Vagina (tissue), 2 donors: ENCODE results near the gene EFCAB6.

Source experiments
- CTCF ChIP-seq, 3 experiments: fragments of 450-650 bp in 2 of 3; fragments of 200-600 bp in 1 of 3; sonication (generic) in 1 of 3; IDR thresholded peaks; one replicate each; pipeline ENCODE4 v1.5.1; 2017 to 2019; ENCODE audit warnings: antibody characterized with exemption in 3 of 3, mild to moderate bottlenecking in 2 of 3, moderate library complexity in 2 of 3
- POLR2A ChIP-seq, 2 donors: fragments of 450-650 bp; IDR thresholded peaks; one replicate each; pipeline ENCODE4 v1.6.1; 2017; ENCODE audit warnings: antibody characterized with exemption in 2 of 2, mild to moderate bottlenecking in 2 of 2, moderate library complexity in 2 of 2
- POLR2AphosphoS5 ChIP-seq, 2 donors: sonication (generic); formaldehyde crosslinking; IDR thresholded peaks; one replicate each; pipeline ENCODE4 v1.9.0; 2017; ENCODE audit warnings: antibody characterized with exemption in 2 of 2, mild to moderate bottlenecking in 2 of 2, low read depth in 1 of 2; ENCODE audit not compliant: insufficient read depth in 1 of 2

GRCh38 chr22:43827003-43827735 lies 15.1 kb upstream of the EFCAB6 start:
- no peak for TF ChIP-seq CTCF (IDR thresholded peaks at IDR 0.05)
- TF ChIP-seq POLR2A (IDR thresholded peaks at IDR 0.05), result no peak
- TF ChIP-seq POLR2AphosphoS5 (IDR thresholded peaks at IDR 0.05; ENCODE audit: insufficient read depth in 1 of 2, low read depth in 1 of 2), result no peak
